HFF-Myc (cell line): Measurements from ENCODE around the gene TIMM8B.
"Not testable (repeated sequence)": the region's sequence is repeated elsewhere in the genome, so short reads cannot be mapped to it uniquely, and the experiment has no call there.

ENCODE experiments used
- DNase-seq: peaks from one replicate; pipeline ENCODE4 v3.0.0-alpha.2; 2011; ENCODE audit warnings: low read depth; ENCODE audit errors: extremely low read depth
- H3K4me3 ChIP-seq: replicated peaks from 2 replicates; pipeline ENCODE4 v1.5.1; 2011; ENCODE audit warnings: low read depth, mild to moderate bottlenecking, control low read depth, low read length
- TF ChIP-seq, protein P1 (sequence below): IDR thresholded peaks from 2 replicates; pipeline ENCODE4 v1.5.1; 2012; ENCODE audit warnings: mild to moderate bottlenecking, low read depth, low read length, control low read depth; ENCODE audit errors: missing control alignments

The TIMM8B gene

DNA sequence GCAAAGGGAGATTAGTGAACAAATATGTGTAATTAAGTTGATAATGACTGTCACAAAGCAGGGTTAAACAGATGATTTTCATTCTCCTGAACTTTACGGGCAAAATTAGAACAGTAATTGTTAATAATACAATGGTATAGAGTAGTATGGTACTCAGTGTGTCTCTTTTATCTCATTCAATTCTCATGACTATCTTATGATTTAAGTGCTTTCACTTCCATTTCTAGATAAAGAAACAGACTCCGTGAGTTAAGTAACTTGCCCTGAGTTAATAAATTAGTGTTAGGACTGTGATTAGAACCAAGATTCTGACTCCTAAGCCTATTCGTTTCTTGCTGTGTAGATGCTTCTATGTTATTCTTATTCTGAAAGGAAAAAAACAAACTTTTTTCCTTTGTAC lies 34.8 kb downstream of the TIMM8B start:
- no peak overlapping the region for H3K4me3 ChIP-seq
- TF ChIP-seq, protein P1, sequence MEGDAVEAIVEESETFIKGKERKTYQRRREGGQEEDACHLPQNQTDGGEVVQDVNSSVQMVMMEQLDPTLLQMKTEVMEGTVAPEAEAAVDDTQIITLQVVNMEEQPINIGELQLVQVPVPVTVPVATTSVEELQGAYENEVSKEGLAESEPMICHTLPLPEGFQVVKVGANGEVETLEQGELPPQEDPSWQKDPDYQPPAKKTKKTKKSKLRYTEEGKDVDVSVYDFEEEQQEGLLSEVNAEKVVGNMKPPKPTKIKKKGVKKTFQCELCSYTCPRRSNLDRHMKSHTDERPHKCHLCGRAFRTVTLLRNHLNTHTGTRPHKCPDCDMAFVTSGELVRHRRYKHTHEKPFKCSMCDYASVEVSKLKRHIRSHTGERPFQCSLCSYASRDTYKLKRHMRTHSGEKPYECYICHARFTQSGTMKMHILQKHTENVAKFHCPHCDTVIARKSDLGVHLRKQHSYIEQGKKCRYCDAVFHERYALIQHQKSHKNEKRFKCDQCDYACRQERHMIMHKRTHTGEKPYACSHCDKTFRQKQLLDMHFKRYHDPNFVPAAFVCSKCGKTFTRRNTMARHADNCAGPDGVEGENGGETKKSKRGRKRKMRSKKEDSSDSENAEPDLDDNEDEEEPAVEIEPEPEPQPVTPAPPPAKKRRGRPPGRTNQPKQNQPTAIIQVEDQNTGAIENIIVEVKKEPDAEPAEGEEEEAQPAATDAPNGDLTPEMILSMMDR, result no peak
- no peak for DNase-seq

DNA sequence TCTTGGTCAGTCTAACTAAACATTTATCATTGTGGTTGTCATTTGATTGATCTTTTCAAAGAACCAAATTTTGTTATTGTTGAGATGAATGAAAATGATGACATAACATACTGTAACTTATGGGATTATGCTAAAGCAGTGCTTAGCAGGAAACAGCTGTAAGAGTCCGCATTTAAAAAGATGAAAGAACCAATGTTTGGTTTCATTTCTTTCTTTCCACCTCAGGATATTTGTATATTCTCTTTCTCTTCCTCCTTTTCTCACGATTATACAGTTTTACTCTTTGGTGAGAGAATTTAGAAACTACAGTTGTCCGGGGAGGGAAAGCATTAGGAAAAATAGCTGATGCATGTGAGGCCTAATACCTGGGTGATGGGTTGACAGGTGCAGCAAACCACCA lies 35.8 kb downstream of the TIMM8B start:
- no peak for DNase-seq
- no peak overlapping the region for H3K4me3 ChIP-seq
- TF ChIP-seq, protein P1, result no peak

DNA sequence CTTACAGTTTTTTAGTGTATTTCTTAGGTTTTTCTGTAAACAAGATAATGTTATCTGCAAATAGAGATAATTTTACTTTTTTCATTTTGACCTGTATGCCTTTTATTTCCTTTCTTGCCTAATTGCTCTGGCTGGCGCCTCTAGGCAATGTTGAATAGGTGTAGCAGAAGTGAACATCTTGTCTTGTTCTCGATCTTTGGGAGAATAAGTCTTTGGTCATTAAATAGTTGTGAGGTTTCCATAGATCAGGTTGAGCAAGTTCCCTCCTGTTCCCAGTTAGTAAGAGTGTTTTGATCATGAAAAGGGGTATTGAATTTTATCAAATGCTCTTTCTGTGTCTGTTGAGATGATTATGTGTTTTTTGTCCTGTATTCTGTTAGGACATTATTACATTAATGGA lies 36.8 kb downstream of the TIMM8B start:
- H3K4me3 ChIP-seq, result no peak overlapping the region
- DNase-seq, result no peak
- TF ChIP-seq, protein P1, result no peak

DNA sequence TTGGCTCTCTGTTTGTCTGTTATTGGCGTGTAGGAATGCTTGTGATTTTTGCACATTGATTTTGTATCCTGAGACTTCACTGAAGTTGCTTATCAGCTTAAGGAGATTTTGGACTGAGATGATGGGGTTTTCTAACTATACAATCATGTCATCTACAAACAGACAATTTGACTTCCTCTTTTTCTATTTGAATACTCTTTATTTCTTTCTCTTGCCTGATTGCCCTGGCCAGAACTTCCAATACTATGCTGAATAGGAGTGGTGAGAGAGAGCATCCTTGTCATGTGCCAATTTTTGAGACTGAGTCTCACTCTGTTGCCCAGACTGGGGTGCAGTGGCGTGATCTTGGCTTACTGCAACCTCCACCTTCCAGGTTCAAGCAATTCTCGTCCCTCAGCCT lies 38.3 kb downstream of the TIMM8B start:
- H3K4me3 ChIP-seq, DNase-seq: not testable (repeated sequence)

DNA sequence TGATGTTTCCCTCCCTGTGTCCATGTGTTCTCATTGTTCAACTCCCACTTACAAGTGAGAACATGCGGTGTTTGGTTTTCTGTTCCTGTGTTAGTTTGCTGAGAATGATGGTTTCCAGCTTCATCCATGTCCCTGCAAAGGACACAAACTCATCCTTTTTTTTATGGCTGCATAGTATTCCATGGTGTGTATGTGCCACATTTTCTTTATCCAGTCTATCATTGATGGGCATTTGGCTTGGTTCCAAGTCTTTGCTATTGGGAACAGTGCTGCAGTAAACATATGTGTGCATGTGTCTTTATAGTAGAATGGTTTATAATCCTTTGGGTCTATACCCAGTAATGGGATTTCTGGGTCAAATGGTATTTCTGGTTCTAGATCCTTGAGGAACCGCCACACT lies 39.9 kb downstream of the TIMM8B start:
- H3K4me3 ChIP-seq, DNase-seq: not testable (repeated sequence)

DNA sequence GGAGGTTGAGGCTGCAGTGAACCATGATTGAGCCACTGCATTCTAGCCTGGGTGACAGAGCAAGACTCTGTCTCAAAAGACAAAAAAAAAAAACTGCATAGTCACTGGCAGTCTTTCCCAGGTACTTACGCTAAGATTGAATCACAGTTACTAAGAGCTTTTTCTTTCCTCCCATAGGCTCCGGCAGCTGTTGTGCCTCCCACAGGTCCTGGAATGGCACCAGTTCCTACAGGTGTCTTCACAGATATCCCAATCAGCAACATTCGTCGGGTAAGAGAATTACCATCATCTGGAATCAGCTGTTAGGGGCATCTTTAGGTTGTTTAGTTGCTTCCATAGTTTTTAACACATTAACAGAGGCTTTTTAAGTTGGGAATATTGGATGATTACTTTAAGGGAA lies 41.6 kb downstream of the TIMM8B start:
- no peak overlapping the region for H3K4me3 ChIP-seq
- TF ChIP-seq, protein P1, result no peak
- DNase-seq, result no peak

DNA sequence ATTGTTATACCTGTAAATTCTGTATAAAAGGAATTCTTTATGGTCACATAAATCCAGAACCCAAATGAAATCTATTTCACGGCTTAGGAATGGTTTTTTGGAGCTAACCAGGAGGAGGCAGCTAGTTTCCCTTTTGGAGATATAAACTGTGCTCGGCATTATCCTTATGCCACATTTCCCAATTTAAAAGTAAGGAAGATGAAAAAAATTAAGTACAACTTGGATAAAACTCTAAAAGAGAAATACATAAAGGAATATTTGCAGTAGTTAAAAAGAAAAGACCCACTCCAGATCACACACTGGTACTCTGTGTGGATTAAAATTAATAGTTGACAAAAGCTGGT lies 43.6 kb downstream of the TIMM8B start:
- no peak for DNase-seq
- no peak overlapping the region for H3K4me3 ChIP-seq
- TF ChIP-seq, protein P1, result no peak

DNA sequence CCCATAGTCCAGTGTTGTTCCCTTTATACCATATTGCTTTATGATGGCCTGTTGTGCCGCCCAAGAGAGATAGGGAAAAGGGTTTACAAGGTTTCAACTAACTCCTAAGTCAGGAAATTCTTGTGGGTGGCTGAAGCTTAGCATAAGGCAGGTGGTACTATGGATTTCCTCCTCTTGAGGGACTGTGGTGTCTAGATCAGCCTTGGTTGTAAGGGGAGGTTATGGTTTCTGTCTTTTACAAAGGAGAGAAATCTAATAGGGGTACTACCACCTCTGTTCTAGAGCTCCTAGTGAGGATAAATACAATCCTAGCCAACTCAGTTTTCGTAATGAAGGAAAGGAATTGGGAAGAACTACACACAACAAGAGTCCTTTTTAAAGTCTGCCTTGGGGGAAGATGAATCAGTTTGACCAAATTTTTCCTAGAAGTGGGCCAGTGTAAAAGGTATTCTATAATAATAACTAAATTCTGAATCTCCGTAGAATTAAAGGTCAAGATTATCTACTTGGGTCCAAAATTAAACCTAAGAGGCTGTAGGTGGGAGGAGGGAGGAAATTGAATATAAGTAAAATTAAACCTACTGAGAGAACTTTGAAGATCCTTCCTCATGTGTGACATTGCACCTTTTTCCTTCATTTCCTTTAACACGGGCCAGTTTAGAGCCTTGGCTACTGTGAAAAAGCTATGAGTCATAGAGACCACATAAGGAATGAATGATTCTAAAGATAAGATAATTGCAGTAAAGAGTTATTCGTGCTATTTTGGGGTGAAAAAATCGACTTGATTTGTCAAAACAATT lies 44.2 kb downstream of the TIMM8B start:
- no peak for DNase-seq
- TF ChIP-seq, protein P1, result no peak
- no peak overlapping the region for H3K4me3 ChIP-seq
